Ovary (tissue), 3 donors: Measurements from ENCODE around the gene IFFO2.

Source experiments
- EP300 ChIP-seq: sonication (generic); formaldehyde crosslinking; IDR thresholded peaks from one replicate; pipeline ENCODE4 v1.6.1; 2017; ENCODE audit warnings: antibody characterized with exemption
- TF ChIP-seq, protein P1 (sequence below), 3 donors: fragments of 450-650 bp in 2 of 3; fragments of 200-600 bp in 1 of 3; IDR thresholded peaks; one replicate each; pipeline versions ENCODE4 v1.5.1 to v1.8.0; 2016 to 2022; ENCODE audit warnings: antibody characterized with exemption in 3 of 3, mild to moderate bottlenecking in 1 of 3
- donor health status: DM: no; HTN: no; CAD: no.

- TF ChIP-seq, protein P1, sequence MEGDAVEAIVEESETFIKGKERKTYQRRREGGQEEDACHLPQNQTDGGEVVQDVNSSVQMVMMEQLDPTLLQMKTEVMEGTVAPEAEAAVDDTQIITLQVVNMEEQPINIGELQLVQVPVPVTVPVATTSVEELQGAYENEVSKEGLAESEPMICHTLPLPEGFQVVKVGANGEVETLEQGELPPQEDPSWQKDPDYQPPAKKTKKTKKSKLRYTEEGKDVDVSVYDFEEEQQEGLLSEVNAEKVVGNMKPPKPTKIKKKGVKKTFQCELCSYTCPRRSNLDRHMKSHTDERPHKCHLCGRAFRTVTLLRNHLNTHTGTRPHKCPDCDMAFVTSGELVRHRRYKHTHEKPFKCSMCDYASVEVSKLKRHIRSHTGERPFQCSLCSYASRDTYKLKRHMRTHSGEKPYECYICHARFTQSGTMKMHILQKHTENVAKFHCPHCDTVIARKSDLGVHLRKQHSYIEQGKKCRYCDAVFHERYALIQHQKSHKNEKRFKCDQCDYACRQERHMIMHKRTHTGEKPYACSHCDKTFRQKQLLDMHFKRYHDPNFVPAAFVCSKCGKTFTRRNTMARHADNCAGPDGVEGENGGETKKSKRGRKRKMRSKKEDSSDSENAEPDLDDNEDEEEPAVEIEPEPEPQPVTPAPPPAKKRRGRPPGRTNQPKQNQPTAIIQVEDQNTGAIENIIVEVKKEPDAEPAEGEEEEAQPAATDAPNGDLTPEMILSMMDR (IDR thresholded peaks at IDR 0.05) = no peak
- no peak for TF ChIP-seq EP300
Measured at GRCh38 chr1:18858070-18858688, 98.3 kb downstream of the IFFO2 start.
